Smooth muscle cell (in vitro differentiated cells): Measurements from ENCODE around the gene ARHGAP33. TPM values are rescaled to one million over a fixed set of nuclear protein-coding genes. Genes with fewer than 3 reads are reported as not detected.

ENCODE experiments used
- DNase-seq: peaks from one replicate; lab custom pipeline; 2025; ENCODE audit not compliant: unreplicated experiment; lab: John Stamatoyannopoulos, UW
- H2AFZ ChIP-seq: fragments of 200-600 bp; sonication (generic); 2 replicates; pipeline ENCODE4 v1.6.0; 2016; ENCODE audit warnings: antibody characterized with exemption, low read depth, mild to moderate bottlenecking
- H3F3A ChIP-seq: fragments of 200-600 bp; sonication (generic); 2 replicates; pipeline ENCODE4 v1.6.0; 2017; ENCODE audit warnings: antibody characterized with exemption, low read depth
- H3K27ac ChIP-seq: fragments of 200-600 bp; sonication (generic); 2 replicates; pipeline ENCODE4 v1.5.1; 2016; ENCODE audit warnings: low read depth, mild to moderate bottlenecking
- H3K27me3 ChIP-seq: fragments of 200-600 bp; sonication (generic); 2 replicates; pipeline ENCODE4 v1.6.1; 2016; ENCODE audit warnings: low read depth, mild to moderate bottlenecking
- H3K36me3 ChIP-seq: fragments of 200-600 bp; sonication (generic); 2 replicates; pipeline ENCODE4 v1.5.1; 2016; ENCODE audit warnings: low read depth
- H3K4me1 ChIP-seq: fragments of 200-600 bp; sonication (generic); 2 replicates; pipeline ENCODE4 v1.5.1; 2016; ENCODE audit warnings: low read depth
- H3K4me2 ChIP-seq: fragments of 200-600 bp; sonication (generic); 2 replicates; pipeline ENCODE4 v1.6.0; 2016; ENCODE audit warnings: mild to moderate bottlenecking
- H3K4me3 ChIP-seq: fragments of 200-600 bp; sonication (generic); 2 replicates; pipeline ENCODE4 v1.5.1; 2016; ENCODE audit warnings: mild to moderate bottlenecking
- H3K79me2 ChIP-seq: fragments of 200-600 bp; sonication (generic); 2 replicates; pipeline ENCODE4 v1.6.0; 2016; ENCODE audit warnings: low read depth, mild to moderate bottlenecking
- H3K9ac ChIP-seq: fragments of 200-600 bp; sonication (generic); 2 replicates; pipeline ENCODE4 v1.6.0; 2016; ENCODE audit warnings: low read depth
- H3K9me3 ChIP-seq: fragments of 200-600 bp; sonication (generic); replicated peaks from 2 replicates; pipeline ENCODE4 v1.5.1; 2016; ENCODE audit warnings: low read depth
- H4K20me1 ChIP-seq: fragments of 200-600 bp; sonication (generic); 2 replicates; pipeline ENCODE4 v1.6.0; 2016; ENCODE audit warnings: low read depth
- CTCF ChIP-seq: fragments of 200-600 bp; sonication (generic); IDR thresholded peaks from 2 replicates; pipeline ENCODE4 v1.5.1; 2017; ENCODE audit warnings: borderline replicate concordance, mild to moderate bottlenecking, antibody characterized with exemption; ENCODE audit not compliant: insufficient read depth, poor library complexity, severe bottlenecking
- whole genome bisulfite sequencing: methylation state at CpG from one replicate; pipeline ENCODE4 v1.1.7; 2016; ENCODE audit warnings: low lambda C conversion rate; 5-methylcytosine and 5-hydroxymethylcytosine counted together
- polyA plus RNA-seq: library from polyadenylated mRNA; unstranded; fragments of >200 nt; fragmentation: Nextera tagmentation; extraction: Ambion mirVana; gene quantifications from 2 replicates; pipeline ENCODE4 v1.2.1, GENCODE V29; 2016
- total RNA-seq: library from RNA; depleted of rRNA; stranded (reverse); fragments of >200 nt; gene quantifications from 2 replicates; pipeline ENCODE4 v1.2.3, GENCODE V29; 2014

The ARHGAP33 gene
- total and polyA plus RNA-seq, 2 experiments from 2014 or later, result 5.3 to 5.7 TPM

GRCh38 chr19:35731353-35731752, 44.0 kb upstream of the ARHGAP33 start:
- Histone ChIP-seq H2AFZ (no peak overlapping the region), H3F3A (no peaks in the 10 kb centered on the region), H3K4me3 (no peak overlapping the region), H3K79me2 (no peaks in the 10 kb centered on the region), H3K9ac (no peak overlapping the region), H3K4me2 (no peak overlapping the region), H3K9me3 (no peaks in the 10 kb centered on the region), H3K36me3 (peaks cover 2% of the 10 kb centered on the region), H3K27me3 (no peaks in the 10 kb centered on the region), H3K27ac (no peak overlapping the region), H3K4me1 (no peaks in the 10 kb centered on the region), H4K20me1 (peaks cover 16% of the 10 kb centered on the region)
- WGBS, result 75% methylated on average over 9 of the region's 9 CpGs
- no peak for TF ChIP-seq CTCF
- no peak for DNase-seq

- no peak for DNase-seq
- WGBS, result 99% methylated on average over 13 of the region's 21 CpGs
- no peaks in the 10 kb centered on the region for H3K79me2 ChIP-seq
- H3K4me2 ChIP-seq, result no peak overlapping the region
- no peaks in the 10 kb centered on the region for H3K4me1 ChIP-seq
- H3K27me3 ChIP-seq, result no peaks in the 10 kb centered on the region
- H3K9me3 ChIP-seq, result no peaks in the 10 kb centered on the region
- H2AFZ ChIP-seq, result no peak overlapping the region
- H3K9ac ChIP-seq, result no peak overlapping the region
- H3K36me3 ChIP-seq, result no peaks in the 10 kb centered on the region
- no peak for TF ChIP-seq CTCF
- H3F3A ChIP-seq, result no peaks in the 10 kb centered on the region
- H3K27ac ChIP-seq, result no peak overlapping the region
- H4K20me1 ChIP-seq, result peaks cover 16% of the 10 kb centered on the region
- H3K4me3 ChIP-seq, result no peak overlapping the region
Observed at GRCh38 chr19:35731779-35732405, 43.5 kb upstream of the ARHGAP33 start.

GRCh38 chr19:35732540-35733179, 42.7 kb upstream of the ARHGAP33 start:
- TF ChIP-seq CTCF, result no peak
- Histone ChIP-seq H3K79me2 (no peaks in the 10 kb centered on the region), H3K9me3 (no peaks in the 10 kb centered on the region), H3F3A (no peaks in the 10 kb centered on the region), H3K27me3 (no peaks in the 10 kb centered on the region), H3K4me3 (no peak overlapping the region), H3K4me1 (no peaks in the 10 kb centered on the region), H3K27ac (no peak overlapping the region), H2AFZ (no peak overlapping the region), H3K9ac (no peak overlapping the region), H4K20me1 (peaks cover 16% of the 10 kb centered on the region), H3K36me3 (no peaks in the 10 kb centered on the region), H3K4me2 (no peak overlapping the region)
- DNase-seq, result no peak
- WGBS, result 99% methylated on average over 22 of the region's 25 CpGs
